SK-N-SH treated with all-trans-retinoic acid at 6 μM for 48 hours (cell line): ENCODE results near the gene CCDC88C.

ENCODE experiments used
- ATAC-seq: fragments of 200-7000 bp; cut with Tn5 transposase; 3 replicates; pipeline ENCODE4 v1.9.1; 2020; ENCODE audit warnings: mild to moderate bottlenecking, moderate library complexity
- ARNTL ChIP-seq: fragments of 450-650 bp; formaldehyde crosslinking; IDR thresholded peaks from 2 replicates; pipeline ENCODE4 v1.5.0; 2020; ENCODE audit warnings: low read depth, mild to moderate bottlenecking, moderate library complexity, borderline replicate concordance
- BACH2 ChIP-seq: fragments of 250-450 bp; sonication (Bioruptor Pico); IDR thresholded peaks from 2 replicates; pipeline ENCODE4 v1.9.0; 2021; ENCODE audit warnings: mild to moderate bottlenecking, borderline replicate concordance
- CREB5 ChIP-seq: fragments of 250-450 bp; sonication (Bioruptor Pico); IDR thresholded peaks from 2 replicates; pipeline ENCODE4 v1.5.1; 2020; ENCODE audit warnings: low read depth, mild to moderate bottlenecking, moderate library complexity
- CSDC2 ChIP-seq: fragments of 250-450 bp; sonication (Bioruptor Pico); IDR thresholded peaks from 2 replicates; pipeline ENCODE4 v1.5.0; 2020; ENCODE audit warnings: mild to moderate bottlenecking, moderate library complexity
- CSRNP3 ChIP-seq: fragments of 250-450 bp; sonication (Bioruptor Pico); IDR thresholded peaks from 2 replicates; pipeline ENCODE4 v1.5.1; 2021; ENCODE audit warnings: mild to moderate bottlenecking, moderate library complexity
- ESRRG ChIP-seq: fragments of 250-450 bp; sonication (Bioruptor Pico); IDR thresholded peaks from 2 replicates; pipeline ENCODE4 v1.6.1; 2021; ENCODE audit warnings: mild to moderate bottlenecking
- GLIS3 ChIP-seq: fragments of 250-450 bp; sonication (Bioruptor Pico); IDR thresholded peaks from 2 replicates; pipeline ENCODE4 v1.5.0; 2020; ENCODE audit warnings: mild to moderate bottlenecking, moderate library complexity
- ISL1 ChIP-seq: fragments of 250-450 bp; sonication (Bioruptor Pico); IDR thresholded peaks from 2 replicates; pipeline ENCODE4 v2.1.2; 2022; ENCODE audit warnings: mild to moderate bottlenecking, moderate library complexity
- OSR1 ChIP-seq: fragments of 250-450 bp; sonication (Bioruptor Pico); IDR thresholded peaks from 2 replicates; pipeline ENCODE4 v1.8.0; 2022; ENCODE audit warnings: moderate library complexity, mild to moderate bottlenecking, inconsistent platforms
- PATZ1 ChIP-seq: fragments of 250-450 bp; sonication (Bioruptor Pico); IDR thresholded peaks from 2 replicates; pipeline ENCODE4 v1.8.0; 2020; ENCODE audit warnings: mild to moderate bottlenecking, moderate library complexity, borderline replicate concordance
- POU6F1 ChIP-seq: fragments of 250-450 bp; sonication (Bioruptor Pico); IDR thresholded peaks from 2 replicates; pipeline ENCODE4 v1.8.0; 2021; ENCODE audit warnings: low read depth, mild to moderate bottlenecking, moderate library complexity, borderline replicate concordance
- PPARA ChIP-seq: fragments of 250-450 bp; sonication (Bioruptor Pico); IDR thresholded peaks from 2 replicates; pipeline ENCODE4 v1.5.0; 2020; ENCODE audit warnings: mild to moderate bottlenecking, borderline replicate concordance
- RARB ChIP-seq: fragments of 250-450 bp; sonication (Bioruptor Pico); IDR thresholded peaks from 2 replicates; pipeline ENCODE4 v1.8.0; 2021; ENCODE audit warnings: mild to moderate bottlenecking, moderate library complexity
- SNAI2 ChIP-seq: fragments of 250-450 bp; sonication (Bioruptor Pico); IDR thresholded peaks from 2 replicates; pipeline ENCODE4 v1.5.0; 2020; ENCODE audit warnings: mild to moderate bottlenecking, moderate library complexity
- TCF4 ChIP-seq: fragments of 250-450 bp; sonication (Bioruptor Pico); IDR thresholded peaks from 2 replicates; pipeline ENCODE4 v1.8.0; 2021; ENCODE audit warnings: mild to moderate bottlenecking, moderate library complexity, borderline replicate concordance
- TOX ChIP-seq: fragments of 250-450 bp; sonication (Bioruptor Pico); IDR thresholded peaks from 2 replicates; pipeline ENCODE4 v1.8.0; 2021; ENCODE audit warnings: mild to moderate bottlenecking, moderate library complexity, borderline replicate concordance
- TSHZ2 ChIP-seq: fragments of 250-450 bp; sonication (Bioruptor Pico); IDR thresholded peaks from 2 replicates; pipeline ENCODE4 v1.5.0; 2020; ENCODE audit warnings: mild to moderate bottlenecking, moderate library complexity
- ZC3H10 ChIP-seq: fragments of 250-450 bp; sonication (Bioruptor Pico); IDR thresholded peaks from 2 replicates; pipeline ENCODE4 v1.5.1; 2021; ENCODE audit warnings: mild to moderate bottlenecking, moderate library complexity
- ZFP3 ChIP-seq: fragments of 250-450 bp; sonication (Bioruptor Pico); IDR thresholded peaks from 2 replicates; pipeline ENCODE4 v1.5.0; 2020; ENCODE audit warnings: mild to moderate bottlenecking, moderate library complexity
- ZFP30 ChIP-seq: fragments of 450-650 bp; formaldehyde crosslinking; IDR thresholded peaks from 2 replicates; pipeline ENCODE4 v1.5.0; 2022; ENCODE audit warnings: mild to moderate bottlenecking, moderate library complexity
- ZNF565 ChIP-seq: fragments of 450-650 bp; formaldehyde crosslinking; conservative IDR thresholded peaks from 2 replicates; pipeline ENCODE4 v1.5.0; 2020; ENCODE audit warnings: low read depth, mild to moderate bottlenecking, moderate library complexity
- ZNF70 ChIP-seq: fragments of 450-650 bp; formaldehyde crosslinking; IDR thresholded peaks from 2 replicates; pipeline ENCODE4 v1.5.0; 2020; ENCODE audit warnings: mild to moderate bottlenecking, moderate library complexity
- ZNF8 ChIP-seq: fragments of 450-650 bp; formaldehyde crosslinking; IDR thresholded peaks from 2 replicates; pipeline ENCODE4 v1.5.0; 2020; ENCODE audit warnings: mild to moderate bottlenecking, moderate library complexity

CCDC88C gene

GRCh38 chr14:91395466-91395865, 22.2 kb downstream of the CCDC88C start:
- no peak for ATAC-seq
- TF ChIP-seq OSR1 (CRISPR knock-in tag) (no peak), ZNF70 (CRISPR knock-in tag) (no peak), ESRRG (CRISPR knock-in tag) (no peak), RARB (CRISPR knock-in tag) (no peak), ZC3H10 (CRISPR knock-in tag) (no peak), BACH2 (CRISPR knock-in tag) (no peak), TCF4 (CRISPR knock-in tag) (no peak), ZNF8 (no peak), ZFP30 (CRISPR knock-in tag) (no peak), ZFP3 (no peak), POU6F1 (CRISPR knock-in tag) (no peak), ISL1 (CRISPR knock-in tag) (no peak), CSDC2 (CRISPR knock-in tag) (no peak), SNAI2 (CRISPR knock-in tag) (no peak), PATZ1 (CRISPR knock-in tag) (no peak), TOX (CRISPR knock-in tag) (no peak), GLIS3 (CRISPR knock-in tag) (no peak), ZNF565 (CRISPR knock-in tag) (no peak), CREB5 (CRISPR knock-in tag) (no peak)

GRCh38 chr14:91394105-91395081, 23.2 kb downstream of the CCDC88C start:
- ATAC-seq, result no peak
- TF ChIP-seq TOX (CRISPR knock-in tag), result no peak
- no peak for TF ChIP-seq GLIS3 (CRISPR knock-in tag)
- no peak for TF ChIP-seq ARNTL (CRISPR knock-in tag)
- TF ChIP-seq ZFP3, result no peak
- no peak for TF ChIP-seq BACH2 (CRISPR knock-in tag)
- TF ChIP-seq TSHZ2 (CRISPR knock-in tag), result no peak
- TF ChIP-seq ISL1 (CRISPR knock-in tag), result no peak
- TF ChIP-seq SNAI2 (CRISPR knock-in tag), result no peak
- no peak for TF ChIP-seq RARB (CRISPR knock-in tag)
- TF ChIP-seq PATZ1 (CRISPR knock-in tag), result no peak
- TF ChIP-seq ZNF8, result no peak
- no peak for TF ChIP-seq POU6F1 (CRISPR knock-in tag)
- no peak for TF ChIP-seq CSDC2 (CRISPR knock-in tag)
- TF ChIP-seq PPARA, result no peak
- no peak for TF ChIP-seq CREB5 (CRISPR knock-in tag)
- no peak for TF ChIP-seq TCF4 (CRISPR knock-in tag)
- no peak for TF ChIP-seq CSRNP3 (CRISPR knock-in tag)
- TF ChIP-seq ESRRG (CRISPR knock-in tag), result no peak
- TF ChIP-seq OSR1 (CRISPR knock-in tag), result no peak
- no peak for TF ChIP-seq ZFP30 (CRISPR knock-in tag)
